Measurements from ENCODE around the gene ILF2. TPM values are rescaled to one million over a fixed set of nuclear protein-coding genes. Genes with fewer than 3 reads are reported as not detected.

ILF2 gene
- total RNA-seq, 1 donor from 2014 or later = 474 TPM

GRCh38 chr1:153687346-153688125 is 16.7 kb upstream of the ILF2 start:
- Histone ChIP-seq H3K9ac (no peak overlapping the region), H4K20me1 (ENCODE audit: low read depth) (no peaks in the 10 kb centered on the region), H3K27me3 (no peaks in the 10 kb centered on the region), H3K9me3 (ENCODE audit: low read depth) (no peaks in the 10 kb centered on the region), H3K4me3 (no peak overlapping the region), H3K4me2 (no peak overlapping the region), H3K36me3 (no peaks in the 10 kb centered on the region), H3K4me1 (no peaks in the 10 kb centered on the region), H3K79me2 (ENCODE audit: low read depth) (no peaks in the 10 kb centered on the region), H3F3A (ENCODE audit: low read depth) (no peaks in the 10 kb centered on the region), H3K27ac (no peak overlapping the region), H2AFZ (replicated peaks) (no peak overlapping the region)
- Mint-ChIP-seq H3K36me3 (no peaks in the 10 kb centered on the region), H3K9me3 (no peaks in the 10 kb centered on the region), H3K4me1 (peaks cover 19% of the 10 kb centered on the region), H3K4me3 (no peak overlapping the region), H3K27me3 (ENCODE audit: insufficient read depth, low read depth) (peaks cover 17% of the 10 kb centered on the region), H3K27ac (no peak overlapping the region)
- TF ChIP-seq CTCF (IDR thresholded peaks at IDR 0.05) (no peak), EZH2 (IDR thresholded peaks at IDR 0.05) (no peak)
- DNase-seq (ENCODE audit: low spot score) = no peak

GRCh38 chr1:153685544-153686340 is 14.9 kb upstream of the ILF2 start:
- Mint-ChIP-seq H3K27me3 (ENCODE audit: insufficient read depth, low read depth) (peaks cover 32% of the 10 kb centered on the region), H3K4me1 (peaks cover 19% of the 10 kb centered on the region), H3K27ac (peak overlapping the region; percentile 16), H3K4me3 (peak overlapping the region; percentile 72), H3K9me3 (no peaks in the 10 kb centered on the region), H3K36me3 (peaks cover 2% of the 10 kb centered on the region)
- Histone ChIP-seq H3K4me1 (no peaks in the 10 kb centered on the region), H3K4me2 (no peak overlapping the region), H3K27me3 (peaks cover 16% of the 10 kb centered on the region), H3K36me3 (no peaks in the 10 kb centered on the region), H3F3A (ENCODE audit: low read depth) (peaks cover under 1% of the 10 kb centered on the region), H3K9ac (no peak overlapping the region), H2AFZ (replicated peaks) (no peak overlapping the region), H3K27ac (no peak overlapping the region), H3K79me2 (ENCODE audit: low read depth) (no peaks in the 10 kb centered on the region), H4K20me1 (ENCODE audit: low read depth) (no peaks in the 10 kb centered on the region), H3K4me3 (no peak overlapping the region), H3K9me3 (ENCODE audit: low read depth) (no peaks in the 10 kb centered on the region)
- TF ChIP-seq EZH2 (IDR thresholded peaks at IDR 0.05) (no peak), CTCF (IDR thresholded peaks at IDR 0.05) (no peak), EZH2phosphoT487 (IDR thresholded peaks at IDR 0.05) (no peak)
- peak; percentile 38 for DNase-seq (ENCODE audit: low spot score)

GRCh38 chr1:153684892-153685291 is 14.1 kb upstream of the ILF2 start:
- Mint-ChIP-seq H3K27ac (peak overlapping the region; percentile 42), H3K4me1 (peaks cover 23% of the 10 kb centered on the region), H3K4me3 (no peak overlapping the region), H3K9me3 (peaks cover 2% of the 10 kb centered on the region), H3K27me3 (ENCODE audit: insufficient read depth, low read depth) (peaks cover 35% of the 10 kb centered on the region), H3K36me3 (peaks cover 2% of the 10 kb centered on the region)
- Histone ChIP-seq H2AFZ (replicated peaks) (no peak overlapping the region), H3K27me3 (peaks cover 24% of the 10 kb centered on the region), H3K79me2 (ENCODE audit: low read depth) (no peaks in the 10 kb centered on the region), H4K20me1 (ENCODE audit: low read depth) (no peaks in the 10 kb centered on the region), H3K4me3 (no peak overlapping the region), H3K4me1 (peaks cover under 1% of the 10 kb centered on the region), H3K36me3 (no peaks in the 10 kb centered on the region), H3F3A (ENCODE audit: low read depth) (peaks cover 7% of the 10 kb centered on the region), H3K4me2 (no peak overlapping the region), H3K27ac (no peak overlapping the region), H3K9me3 (ENCODE audit: low read depth) (no peaks in the 10 kb centered on the region), H3K9ac (no peak overlapping the region)
- TF ChIP-seq CTCF (IDR thresholded peaks at IDR 0.05) (no peak), EZH2phosphoT487 (IDR thresholded peaks at IDR 0.05) (no peak), EZH2 (IDR thresholded peaks at IDR 0.05) (no peak)
- no peak for DNase-seq (ENCODE audit: low spot score)
